Measurements from ENCODE around the gene NFAT5. TPM values are rescaled to one million over a fixed set of nuclear protein-coding genes. Genes with fewer than 3 reads are reported as not detected.

Gene NFAT5
- total RNA-seq, 2 donors from 2014 or later, result 38.1 to 38.9 TPM

- TF ChIP-seq POLR2A (IDR thresholded peaks at IDR 0.05) (no peak), CTCF (IDR thresholded peaks at IDR 0.05) (no peak)
- DNase-seq, result no peak
- intact Hi-C loops (cut with DNase I), result no loop called here
- Histone ChIP-seq H3K36me3 (replicated peaks in 1 of 2; ENCODE audit: insufficient read depth in 1 of 2, low read depth in 2 of 2) (no peaks in the 10 kb centered on the region), H3K27ac (no peak overlapping the region), H3K4me3 (no peak overlapping the region), H3K4me1 (peaks cover 2% of the 10 kb centered on the region), H3K9me3 (no peaks in the 10 kb centered on the region), H3K27me3 (no peaks in the 10 kb centered on the region)
- ATAC-seq, result no peak
- WGBS, 2 donors, result 88 to 93% methylated on average over 5 to 6 of the region's 6 CpGs
These were observed 166.3 kb downstream of the NFAT5 start for GRCh38 chr16:69732101-69732500.

- 72 to 82% methylated on average over 8 of the region's 8 CpGs for WGBS, 2 donors
- TF ChIP-seq POLR2A (IDR thresholded peaks at IDR 0.05) (no peak), CTCF (IDR thresholded peaks at IDR 0.05) (no peak)
- Histone ChIP-seq H3K4me1 (no peaks in the 10 kb centered on the region), H3K4me3 (no peak overlapping the region), H3K27ac (peak overlapping the region in 1 of 4 donors; percentile 37), H3K36me3 (replicated peaks in 1 of 2; ENCODE audit: insufficient read depth in 1 of 2, low read depth in 2 of 2) (peaks cover 0 to 46% of the 10 kb centered on the region in 2 donors), H3K27me3 (no peaks in the 10 kb centered on the region), H3K9me3 (no peaks in the 10 kb centered on the region)
- ATAC-seq, result no peak
- intact Hi-C loops (cut with DNase I), result no loop called here
- no peak for DNase-seq
These were observed 175.8 kb downstream of the NFAT5 start for GRCh38 chr16:69741519-69741918.

- intact Hi-C loops (cut with DNase I), result no loop called here
- ATAC-seq (peak; percentile 37), DNase-seq (peak; percentile 64 to 80 (median 71))
- Histone ChIP-seq H3K27me3 (no peaks in the 10 kb centered on the region), H3K4me3 (no peak overlapping the region), H3K36me3 (replicated peaks in 1 of 2; ENCODE audit: insufficient read depth in 1 of 2, low read depth in 2 of 2) (peaks cover 0 to 46% of the 10 kb centered on the region in 2 donors), H3K27ac (peak overlapping the region in 1 of 4 donors; percentile 37), H3K9me3 (no peaks in the 10 kb centered on the region), H3K4me1 (no peaks in the 10 kb centered on the region)
- 83 to 84% methylated on average over 41 of the region's 41 CpGs for WGBS, 2 donors
- TF ChIP-seq CTCF (IDR thresholded peaks at IDR 0.05) (no peak), POLR2A (IDR thresholded peaks at IDR 0.05) (no peak)
These were observed 176.5 kb downstream of the NFAT5 start for GRCh38 chr16:69741951-69742904.

- TF ChIP-seq POLR2A (IDR thresholded peaks at IDR 0.05) (no peak), CTCF (IDR thresholded peaks at IDR 0.05) (no peak)
These were observed 178.8 kb downstream of the NFAT5 start for GRCh38 chr16:69744363-69745231.

More at GRCh38 chr16:69744363-69745231, 178.8 kb downstream of the NFAT5 start:
- intact Hi-C loops (cut with DNase I), result no loop called here
- H3K27ac ChIP-seq, result no peak overlapping the region
- no peaks in the 10 kb centered on the region for H3K9me3 ChIP-seq
- 92 to 93% methylated on average over 35 of the region's 35 CpGs for WGBS, 2 donors
- peaks cover 13 to 65% of the 10 kb centered on the region in 2 donors for H3K36me3 ChIP-seq (replicated peaks in 1 of 2; ENCODE audit: insufficient read depth in 1 of 2, low read depth in 2 of 2)
- H3K27me3 ChIP-seq, result no peaks in the 10 kb centered on the region
- ATAC-seq (no peak), DNase-seq (no peak)
- no peak overlapping the region for H3K4me3 ChIP-seq
- H3K4me1 ChIP-seq, result no peaks in the 10 kb centered on the region
